Mucosa of descending colon (tissue), 3 donors: ENCODE measurements around the gene CALML6. TPM values are rescaled to one million over a fixed set of nuclear protein-coding genes. Genes with fewer than 3 reads are reported as not detected.

Source experiments
- ATAC-seq: fragments of 200-7000 bp; cut with Tn5 transposase; one replicate; pipeline ENCODE4 v1.9.1; 2020; ENCODE audit warnings: mild to moderate bottlenecking, moderate library complexity
- DNase-seq, 3 donors: peaks; one replicate each; pipeline ENCODE4 v3.0.0-alpha.2; 2020
- H3K36me3 ChIP-seq: fragments of 200-600 bp; one replicate; pipeline ENCODE4 v1.8.0; 2021; ENCODE audit warnings: low read depth, mild to moderate bottlenecking
- H3K4me1 ChIP-seq: fragments of 200-600 bp; one replicate; pipeline ENCODE4 v1.8.0; 2021; ENCODE audit warnings: low read depth, mild to moderate bottlenecking
- H3K4me3 ChIP-seq: fragments of 200-600 bp; one replicate; pipeline ENCODE4 v1.8.0; 2021; ENCODE audit warnings: mild to moderate bottlenecking
- H3K9me3 ChIP-seq: fragments of 200-600 bp; one replicate; pipeline ENCODE4 v1.8.0; 2021; ENCODE audit warnings: mild to moderate bottlenecking
- intact Hi-C, 2 donors: fragments of 100-400 bp; cut with DNase I in 1 of 2; cut with micrococcal nuclease in 1 of 2; formaldehyde crosslinking; loops; one replicate each; pipeline versions ENCODE4 v1.11.0 to v1.11.1; 2022; cut with DNase I, micrococcal nuclease
- total RNA-seq, 3 donors: library from RNA; stranded (reverse); fragmentation: NEBNext Ultra II Directional in 2 of 3; extraction: Animal tissue kit (Norgen Biotek cat#: 25700) in 2 of 3; gene quantifications; one replicate each; pipeline versions ENCODE4 v1.2.1 to v1.2.4, GENCODE V29; 2021 to 2023
- TF ChIP-seq, protein P1 (sequence below): fragments of 200-600 bp; IDR thresholded peaks from one replicate; pipeline ENCODE4 v1.8.0; 2022; ENCODE audit warnings: antibody characterized with exemption, mild to moderate bottlenecking
- donor health status: DM: no; HTN: no; CAD: no; lungs with moderate emphysema.
- donor health status: DM: no; HTN: no; CAD: no.
- donor health status: DM: no; HTN: yes; CAD: no.

Gene CALML6
- total RNA-seq, 3 donors from 2014 or later: 0.32 to 1.2 (median 0.43) TPM

DNA sequence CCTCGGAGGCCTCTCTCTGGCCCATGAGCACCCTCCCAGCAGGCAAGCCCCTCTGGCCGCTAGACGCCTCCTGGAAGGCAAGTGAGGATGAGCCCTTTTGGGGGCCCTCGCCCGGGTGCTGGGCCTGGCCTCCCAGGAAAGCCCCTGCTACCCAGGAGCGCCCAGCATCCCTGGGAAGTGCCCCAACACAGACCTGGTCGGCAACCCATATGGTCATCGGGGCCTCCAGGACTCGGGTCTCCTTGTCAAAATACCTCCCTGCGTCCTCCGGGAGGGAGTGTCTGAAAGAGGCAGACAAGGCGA is 25.0 kb downstream of the CALML6 start:
- intact Hi-C loops: loop anchor here (10.0 kb wide), 1 partner anchor 105 kb away; no protein-coding TSS in a partner anchor
- H3K4me3 ChIP-seq: no peak overlapping the region
- ATAC-seq (no peak), DNase-seq (peak in 1 of 3 donors; percentile 40)
- TF ChIP-seq, protein P1, sequence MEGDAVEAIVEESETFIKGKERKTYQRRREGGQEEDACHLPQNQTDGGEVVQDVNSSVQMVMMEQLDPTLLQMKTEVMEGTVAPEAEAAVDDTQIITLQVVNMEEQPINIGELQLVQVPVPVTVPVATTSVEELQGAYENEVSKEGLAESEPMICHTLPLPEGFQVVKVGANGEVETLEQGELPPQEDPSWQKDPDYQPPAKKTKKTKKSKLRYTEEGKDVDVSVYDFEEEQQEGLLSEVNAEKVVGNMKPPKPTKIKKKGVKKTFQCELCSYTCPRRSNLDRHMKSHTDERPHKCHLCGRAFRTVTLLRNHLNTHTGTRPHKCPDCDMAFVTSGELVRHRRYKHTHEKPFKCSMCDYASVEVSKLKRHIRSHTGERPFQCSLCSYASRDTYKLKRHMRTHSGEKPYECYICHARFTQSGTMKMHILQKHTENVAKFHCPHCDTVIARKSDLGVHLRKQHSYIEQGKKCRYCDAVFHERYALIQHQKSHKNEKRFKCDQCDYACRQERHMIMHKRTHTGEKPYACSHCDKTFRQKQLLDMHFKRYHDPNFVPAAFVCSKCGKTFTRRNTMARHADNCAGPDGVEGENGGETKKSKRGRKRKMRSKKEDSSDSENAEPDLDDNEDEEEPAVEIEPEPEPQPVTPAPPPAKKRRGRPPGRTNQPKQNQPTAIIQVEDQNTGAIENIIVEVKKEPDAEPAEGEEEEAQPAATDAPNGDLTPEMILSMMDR: no peak
- peaks cover 7% of the 10 kb centered on the region for H3K4me1 ChIP-seq
- no peaks in the 10 kb centered on the region for H3K36me3 ChIP-seq
- no peaks in the 10 kb centered on the region for H3K9me3 ChIP-seq

DNA sequence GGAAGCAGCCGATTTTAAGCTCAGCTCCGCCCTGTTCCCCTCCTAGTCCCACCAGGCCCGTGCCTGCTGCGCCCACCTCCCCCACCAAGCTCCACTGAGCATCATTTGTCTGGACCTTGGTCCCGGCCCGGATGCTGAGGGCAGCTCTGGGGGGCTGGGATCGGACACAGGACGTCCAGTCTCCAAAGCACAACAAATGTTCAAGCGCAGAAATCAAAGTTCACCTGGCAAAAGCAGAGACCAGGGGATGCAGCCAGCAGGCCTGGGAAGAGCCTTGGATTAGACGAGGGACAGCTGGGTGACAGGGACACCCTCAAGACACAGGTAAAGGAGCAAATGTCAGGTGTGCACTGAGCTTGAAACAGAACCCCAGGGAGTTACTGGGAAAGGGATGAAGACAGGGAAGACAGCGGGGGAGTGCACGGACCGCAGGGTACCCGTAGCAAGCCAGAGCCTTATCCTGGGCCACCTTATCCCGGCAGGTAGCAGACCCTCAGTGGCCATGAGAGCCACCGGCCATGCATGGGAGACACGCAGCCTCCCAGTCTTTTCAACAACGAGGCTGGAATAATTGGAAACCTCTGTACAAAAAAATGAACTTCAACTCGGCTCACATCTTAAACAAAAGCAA is 26.3 kb downstream of the CALML6 start:
- ATAC-seq (no peak), DNase-seq (peak in 1 of 3 donors; percentile 28)
- intact Hi-C loops: loop anchor here (10.0 kb wide), 1 partner anchor 103 kb away; no protein-coding TSS in a partner anchor
- Histone ChIP-seq H3K4me1 (peaks cover 7% of the 10 kb centered on the region), H3K4me3 (no peak overlapping the region), H3K36me3 (no peaks in the 10 kb centered on the region), H3K9me3 (no peaks in the 10 kb centered on the region)
- TF ChIP-seq, protein P1: no peak

DNA sequence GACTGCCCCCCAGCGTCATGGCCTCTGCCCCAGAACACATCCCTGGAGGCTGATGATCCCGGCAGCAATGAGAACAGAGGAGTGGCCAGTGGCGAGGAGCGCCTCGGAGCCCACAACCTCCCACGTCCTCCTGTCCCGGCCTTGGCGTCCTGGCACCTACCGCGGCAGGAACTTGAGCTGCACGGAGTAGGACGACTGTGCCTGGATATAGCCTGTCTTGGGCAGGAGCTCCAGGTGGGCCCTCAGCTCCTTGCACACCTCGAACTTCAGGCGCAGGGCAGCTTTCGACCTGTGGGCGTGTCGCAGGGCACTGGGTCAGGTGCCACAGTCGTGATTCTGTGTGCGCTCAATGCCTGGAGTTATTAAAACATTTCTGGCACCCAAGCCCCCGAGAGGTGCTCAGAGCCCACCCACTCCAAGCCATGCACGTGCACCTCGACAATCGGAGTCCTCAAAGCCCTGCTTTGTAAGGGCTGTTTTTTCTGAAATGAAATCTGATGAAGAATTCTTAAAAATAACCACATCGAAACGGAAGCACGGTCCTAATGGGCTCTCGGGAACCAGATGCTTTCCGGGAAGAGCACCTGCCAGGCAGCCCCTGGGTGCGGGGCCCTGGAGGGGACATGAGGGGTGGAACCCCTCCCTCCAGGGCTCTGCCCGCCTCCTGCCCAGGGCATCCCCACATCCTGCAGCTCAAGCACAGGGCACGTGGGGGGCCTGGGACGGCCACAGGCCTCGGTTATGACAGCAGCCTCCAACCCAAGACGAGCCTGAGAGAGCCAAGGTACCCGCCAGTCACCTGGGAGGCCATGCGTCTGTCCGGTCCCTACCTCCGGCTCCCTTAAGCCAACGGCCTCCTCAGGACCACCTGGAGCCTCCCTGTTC is 27.1 kb downstream of the CALML6 start:
- Histone ChIP-seq H3K9me3 (no peaks in the 10 kb centered on the region), H3K36me3 (no peaks in the 10 kb centered on the region), H3K4me3 (no peak overlapping the region), H3K4me1 (peaks cover 7% of the 10 kb centered on the region)
- intact Hi-C loops: loop anchor here (10.0 kb wide), 1 partner anchor 103 kb away; no protein-coding TSS in a partner anchor
- DNase-seq (peak in 1 of 3 donors; percentile 30), ATAC-seq (no peak)
- TF ChIP-seq, protein P1: no peak

DNA sequence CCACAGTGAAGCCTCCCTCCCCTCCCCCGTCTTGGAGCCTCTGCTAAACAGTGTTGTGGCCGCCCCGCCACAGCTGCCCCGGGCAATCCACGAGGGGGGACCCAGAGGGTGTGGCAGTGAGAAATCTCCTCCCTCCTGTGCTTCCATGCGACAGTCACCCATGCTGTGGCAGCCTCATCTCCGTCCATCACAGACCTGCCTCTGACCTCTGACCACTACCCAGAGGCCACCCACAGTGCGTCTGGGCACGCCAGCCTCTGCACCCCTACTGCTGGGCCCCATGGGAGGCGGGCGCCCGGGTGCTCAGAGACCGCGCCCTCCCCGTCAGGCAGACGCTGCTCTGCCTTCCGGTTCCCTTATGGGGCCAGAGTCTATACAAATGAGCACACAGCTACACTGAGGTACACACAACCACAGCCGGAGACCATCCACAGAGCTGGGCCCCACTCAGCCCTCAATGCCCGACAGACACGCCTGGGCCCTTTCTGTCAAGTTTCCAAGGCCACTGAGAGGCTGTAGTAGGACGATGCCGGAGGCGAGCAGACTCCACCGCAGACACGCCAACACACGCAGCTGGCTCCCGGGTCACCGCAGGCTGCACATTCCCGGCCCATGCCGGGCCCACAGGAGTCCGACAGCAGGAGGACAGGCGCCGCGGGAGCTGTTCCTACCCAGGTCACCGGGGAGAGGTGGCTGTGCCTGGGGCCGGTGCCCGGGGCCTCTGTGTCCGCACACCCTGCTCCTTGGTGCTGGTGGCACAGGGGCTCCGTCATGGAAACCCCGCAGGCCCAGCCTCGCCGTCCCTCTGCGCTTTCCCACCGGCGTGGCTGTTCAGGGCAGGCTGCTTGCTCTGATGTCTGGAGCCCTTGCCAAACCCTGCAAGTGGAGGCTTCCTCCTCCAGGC is 27.9 kb downstream of the CALML6 start:
- DNase-seq (peak in 2 of 3 donors; percentile 51 to 53), ATAC-seq (peak; percentile 81)
- no peaks in the 10 kb centered on the region for H3K9me3 ChIP-seq
- no peak overlapping the region for H3K4me3 ChIP-seq
- intact Hi-C loops: loop anchor here (10.0 kb wide), 1 partner anchor 102 kb away; no protein-coding TSS in a partner anchor
- peaks cover 7% of the 10 kb centered on the region for H3K4me1 ChIP-seq
- TF ChIP-seq, protein P1: no peak
- no peaks in the 10 kb centered on the region for H3K36me3 ChIP-seq
